WTC11 (cell line): Measurements from ENCODE around the gene GJA10.

Experiments
- FOXJ3 ChIP-seq: sonication (generic); formaldehyde crosslinking; IDR thresholded peaks from 2 replicates; pipeline ENCODE4 v1.9.0; 2021; ENCODE audit warnings: missing genetic modification reagents, mild to moderate bottlenecking, borderline replicate concordance
- NR2C2 ChIP-seq: sonication (generic); formaldehyde crosslinking; IDR thresholded peaks from 2 replicates; pipeline ENCODE4 v1.8.0; 2022; ENCODE audit warnings: mild to moderate bottlenecking, missing genetic modification reagents
- ZBTB21 ChIP-seq: sonication (generic); formaldehyde crosslinking; IDR thresholded peaks from 2 replicates; pipeline ENCODE4 v1.8.1; 2023; ENCODE audit warnings: mild to moderate bottlenecking, missing genetic modification reagents, borderline replicate concordance
- TF ChIP-seq, protein P1 (sequence below): fragments of 200-600 bp; IDR thresholded peaks from 2 replicates; pipeline ENCODE4 v1.8.0; 2022; ENCODE audit warnings: antibody characterized with exemption
- TF ChIP-seq, protein P2 (sequence below): sonication (generic); formaldehyde crosslinking; conservative IDR thresholded peaks from 2 replicates; pipeline ENCODE4 v1.8.1; 2023; ENCODE audit warnings: mild to moderate bottlenecking, low read depth, missing genetic modification reagents, moderate library complexity

DNA sequence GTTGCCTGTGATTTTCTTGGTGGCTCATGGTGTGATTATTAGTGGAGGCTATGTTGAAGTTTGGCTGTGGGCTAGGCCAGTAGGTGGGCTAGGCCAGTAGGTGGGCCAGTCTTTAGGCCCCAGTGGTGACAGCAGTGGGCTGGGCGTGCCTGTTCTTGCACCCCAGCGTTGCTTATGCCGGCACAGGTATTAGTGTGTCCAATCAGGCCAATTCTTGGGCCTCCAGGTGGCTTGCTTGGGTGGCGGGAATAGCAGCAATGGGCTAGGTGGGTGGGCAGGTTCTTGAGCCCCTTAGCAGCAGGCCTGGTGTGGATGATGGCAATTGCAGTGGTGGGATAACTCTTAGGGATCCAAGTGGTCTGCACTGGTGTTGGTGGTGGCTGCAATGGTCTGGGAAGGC lies 22.9 kb downstream of the GJA10 start:
- TF ChIP-seq ZBTB21 (CRISPR knock-in tag) (no peak), NR2C2 (CRISPR knock-in tag) (no peak), FOXJ3 (no peak)
- TF ChIP-seq, protein P1, sequence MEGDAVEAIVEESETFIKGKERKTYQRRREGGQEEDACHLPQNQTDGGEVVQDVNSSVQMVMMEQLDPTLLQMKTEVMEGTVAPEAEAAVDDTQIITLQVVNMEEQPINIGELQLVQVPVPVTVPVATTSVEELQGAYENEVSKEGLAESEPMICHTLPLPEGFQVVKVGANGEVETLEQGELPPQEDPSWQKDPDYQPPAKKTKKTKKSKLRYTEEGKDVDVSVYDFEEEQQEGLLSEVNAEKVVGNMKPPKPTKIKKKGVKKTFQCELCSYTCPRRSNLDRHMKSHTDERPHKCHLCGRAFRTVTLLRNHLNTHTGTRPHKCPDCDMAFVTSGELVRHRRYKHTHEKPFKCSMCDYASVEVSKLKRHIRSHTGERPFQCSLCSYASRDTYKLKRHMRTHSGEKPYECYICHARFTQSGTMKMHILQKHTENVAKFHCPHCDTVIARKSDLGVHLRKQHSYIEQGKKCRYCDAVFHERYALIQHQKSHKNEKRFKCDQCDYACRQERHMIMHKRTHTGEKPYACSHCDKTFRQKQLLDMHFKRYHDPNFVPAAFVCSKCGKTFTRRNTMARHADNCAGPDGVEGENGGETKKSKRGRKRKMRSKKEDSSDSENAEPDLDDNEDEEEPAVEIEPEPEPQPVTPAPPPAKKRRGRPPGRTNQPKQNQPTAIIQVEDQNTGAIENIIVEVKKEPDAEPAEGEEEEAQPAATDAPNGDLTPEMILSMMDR, result no peak
- TF ChIP-seq, protein P2, sequence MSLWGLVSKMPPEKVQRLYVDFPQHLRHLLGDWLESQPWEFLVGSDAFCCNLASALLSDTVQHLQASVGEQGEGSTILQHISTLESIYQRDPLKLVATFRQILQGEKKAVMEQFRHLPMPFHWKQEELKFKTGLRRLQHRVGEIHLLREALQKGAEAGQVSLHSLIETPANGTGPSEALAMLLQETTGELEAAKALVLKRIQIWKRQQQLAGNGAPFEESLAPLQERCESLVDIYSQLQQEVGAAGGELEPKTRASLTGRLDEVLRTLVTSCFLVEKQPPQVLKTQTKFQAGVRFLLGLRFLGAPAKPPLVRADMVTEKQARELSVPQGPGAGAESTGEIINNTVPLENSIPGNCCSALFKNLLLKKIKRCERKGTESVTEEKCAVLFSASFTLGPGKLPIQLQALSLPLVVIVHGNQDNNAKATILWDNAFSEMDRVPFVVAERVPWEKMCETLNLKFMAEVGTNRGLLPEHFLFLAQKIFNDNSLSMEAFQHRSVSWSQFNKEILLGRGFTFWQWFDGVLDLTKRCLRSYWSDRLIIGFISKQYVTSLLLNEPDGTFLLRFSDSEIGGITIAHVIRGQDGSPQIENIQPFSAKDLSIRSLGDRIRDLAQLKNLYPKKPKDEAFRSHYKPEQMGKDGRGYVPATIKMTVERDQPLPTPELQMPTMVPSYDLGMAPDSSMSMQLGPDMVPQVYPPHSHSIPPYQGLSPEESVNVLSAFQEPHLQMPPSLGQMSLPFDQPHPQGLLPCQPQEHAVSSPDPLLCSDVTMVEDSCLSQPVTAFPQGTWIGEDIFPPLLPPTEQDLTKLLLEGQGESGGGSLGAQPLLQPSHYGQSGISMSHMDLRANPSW (CRISPR knock-in tag), result no peak
